ENCODE data around the gene KICS2.
"Not testable (repeated sequence)": the region's sequence is repeated elsewhere in the genome, so short reads cannot be mapped to it uniquely, and the experiment has no call there.

The KICS2 gene

DNA sequence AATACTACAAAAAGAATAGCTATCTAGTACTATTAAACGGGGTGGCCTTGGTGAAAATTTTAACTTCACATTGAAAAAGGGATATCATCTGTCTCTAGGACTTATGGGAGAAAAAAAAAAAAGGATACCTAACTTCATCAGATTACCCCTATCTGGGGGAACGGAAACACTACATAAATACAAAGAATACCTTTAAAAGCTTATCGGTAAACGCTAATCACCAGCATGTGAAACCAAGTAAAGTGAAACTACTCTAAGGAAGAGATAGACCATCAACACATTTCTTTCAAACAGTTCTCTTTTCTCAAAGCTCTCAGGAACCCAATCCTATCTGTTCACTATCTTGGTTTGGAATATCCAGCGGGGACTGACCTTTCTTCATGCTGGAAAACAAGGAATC is 3.5 kb downstream of the KICS2 start:
- no peak for DNase-seq (ENCODE audit: low read depth)
- H3K4me3 ChIP-seq (ENCODE audit: low read depth, low read length): no peak overlapping the region
- TF ChIP-seq MYC (IDR thresholded peaks at IDR 0.05; ENCODE audit: low read depth, low read length) (no peak), CTCF (IDR thresholded peaks at IDR 0.05; ENCODE audit: low read depth, low read length) (no peak), POLR2A (IDR thresholded peaks at IDR 0.05; ENCODE audit: extremely low read depth, insufficient read length) (no peak)
- TF ChIP-seq, protein P1, sequence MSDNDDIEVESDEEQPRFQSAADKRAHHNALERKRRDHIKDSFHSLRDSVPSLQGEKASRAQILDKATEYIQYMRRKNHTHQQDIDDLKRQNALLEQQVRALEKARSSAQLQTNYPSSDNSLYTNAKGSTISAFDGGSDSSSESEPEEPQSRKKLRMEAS (IDR thresholded peaks at IDR 0.05; ENCODE audit: low read depth, low read length): no peak

GRCh38 chr12:64217643-64218042 is 4.5 kb downstream of the KICS2 start:
- DNase-seq (ENCODE audit: low read depth); H3K4me3 ChIP-seq (ENCODE audit: low read depth, low read length): not testable (repeated sequence)

DNA sequence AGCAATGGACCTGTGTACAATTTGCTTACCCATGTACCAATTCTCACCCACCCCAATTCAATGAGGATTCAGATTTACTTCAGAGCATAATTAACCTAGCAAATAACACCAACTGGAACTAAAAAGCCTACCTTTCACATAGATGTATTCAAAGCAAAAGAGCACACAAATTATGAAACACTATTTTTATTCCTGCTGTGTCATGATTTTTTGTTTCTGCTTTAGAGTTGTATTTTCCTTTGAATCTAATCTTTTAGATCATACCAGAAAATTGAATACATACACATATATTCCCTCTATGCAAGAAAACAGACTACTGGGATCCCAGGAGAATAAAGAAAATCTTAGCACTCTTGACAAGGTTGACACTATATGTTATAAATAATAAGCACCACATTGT is 5.9 kb downstream of the KICS2 start:
- DNase-seq (ENCODE audit: low read depth): no peak
- H3K4me3 ChIP-seq (ENCODE audit: low read depth, low read length): no peak overlapping the region
- TF ChIP-seq CTCF (IDR thresholded peaks at IDR 0.05; ENCODE audit: low read depth, low read length): no peak
- TF ChIP-seq POLR2A (IDR thresholded peaks at IDR 0.05; ENCODE audit: extremely low read depth, insufficient read length): no peak
- TF ChIP-seq, protein P1 (IDR thresholded peaks at IDR 0.05; ENCODE audit: low read depth, low read length): no peak
- TF ChIP-seq MYC (IDR thresholded peaks at IDR 0.05; ENCODE audit: low read depth, low read length): no peak

DNA sequence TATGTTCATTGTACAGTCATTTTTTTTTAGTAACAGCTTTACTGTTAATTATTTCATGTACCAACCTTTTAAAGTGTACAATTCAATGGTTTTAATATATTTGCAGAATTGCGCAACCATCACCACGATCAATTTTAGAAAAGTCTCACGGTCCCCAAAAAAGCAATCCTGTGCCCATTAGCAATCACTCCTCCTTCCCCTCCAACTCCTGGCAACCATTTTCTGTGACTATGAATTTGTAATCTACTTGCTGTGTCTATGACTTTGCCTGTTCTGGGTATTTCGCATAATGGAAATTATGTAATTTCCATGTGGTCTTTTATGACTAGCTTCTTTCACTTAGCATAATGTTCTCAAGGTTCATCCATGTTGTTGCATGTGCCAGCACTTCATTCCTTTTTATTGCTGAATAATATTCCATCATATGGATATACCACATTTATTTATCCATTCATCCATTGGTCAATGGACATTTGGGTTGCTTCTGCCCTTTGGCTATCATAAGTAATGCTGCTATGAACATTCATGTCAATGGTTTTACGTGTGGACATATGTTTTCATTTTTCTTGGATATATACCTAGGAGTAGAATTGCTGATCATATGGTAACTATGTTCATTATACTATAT is 9.9 kb downstream of the KICS2 start:
- no peak overlapping the region for H3K4me3 ChIP-seq (ENCODE audit: low read depth, low read length)
- TF ChIP-seq MYC (IDR thresholded peaks at IDR 0.05; ENCODE audit: low read depth, low read length) (no peak), CTCF (IDR thresholded peaks at IDR 0.05; ENCODE audit: low read depth, low read length) (no peak), POLR2A (IDR thresholded peaks at IDR 0.05; ENCODE audit: extremely low read depth, insufficient read length) (no peak)
- TF ChIP-seq, protein P1 (IDR thresholded peaks at IDR 0.05; ENCODE audit: low read depth, low read length): no peak
- no peak for DNase-seq (ENCODE audit: low read depth)

DNA sequence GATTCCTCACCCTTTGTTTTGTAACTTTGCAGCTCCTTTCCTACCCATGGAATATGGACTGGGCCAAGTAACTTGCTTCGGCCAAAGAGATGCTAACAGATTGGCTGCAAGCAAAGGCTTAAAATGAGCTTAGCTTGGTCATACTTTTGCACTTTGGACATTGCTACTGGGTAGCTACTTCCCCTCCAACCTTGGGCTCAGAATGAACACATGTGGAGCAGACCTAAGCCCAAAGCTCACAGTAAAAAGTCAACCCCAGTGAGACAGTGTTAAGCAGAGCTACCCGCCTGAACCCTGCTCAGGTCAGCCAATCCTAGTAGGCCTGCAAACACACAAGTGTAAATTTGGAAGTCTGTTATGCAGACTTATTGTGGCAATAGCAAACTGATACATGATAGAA is 14.6 kb downstream of the KICS2 start:
- H3K4me3 ChIP-seq (ENCODE audit: low read depth, low read length): no peak overlapping the region
- TF ChIP-seq, protein P1 (IDR thresholded peaks at IDR 0.05; ENCODE audit: low read depth, low read length): no peak
- TF ChIP-seq MYC (IDR thresholded peaks at IDR 0.05; ENCODE audit: low read depth, low read length) (no peak), POLR2A (IDR thresholded peaks at IDR 0.05; ENCODE audit: extremely low read depth, insufficient read length) (no peak), CTCF (IDR thresholded peaks at IDR 0.05; ENCODE audit: low read depth, low read length) (no peak)
- DNase-seq (ENCODE audit: low read depth): no peak

- DNase-seq (ENCODE audit: low read depth): no peak
- H3K4me3 ChIP-seq (ENCODE audit: low read depth, low read length): no peak overlapping the region
- no peak for TF ChIP-seq MYC (IDR thresholded peaks at IDR 0.05; ENCODE audit: low read depth, low read length)
- no peak for TF ChIP-seq POLR2A (IDR thresholded peaks at IDR 0.05; ENCODE audit: extremely low read depth, insufficient read length)
- TF ChIP-seq, protein P1 (IDR thresholded peaks at IDR 0.05; ENCODE audit: low read depth, low read length): no peak
- TF ChIP-seq CTCF (IDR thresholded peaks at IDR 0.05; ENCODE audit: low read depth, low read length): no peak
Measured at GRCh38 chr12:64205542-64205941, 16.6 kb downstream of the KICS2 start.

All from NB4 (cell line).